GM12878 (cell line): ENCODE measurements around the gene PDIA5. TPM values are rescaled to one million over a fixed set of nuclear protein-coding genes. Genes with fewer than 3 reads are reported as not detected.

ENCODE experiments used
- ATAC-seq: fragments of 200-7000 bp; cut with Tn5 transposase; 3 replicates; pipeline ENCODE4 v1.9.1; 2020; ENCODE audit warnings: mild to moderate bottlenecking, moderate library complexity
- BruUV-seq: library from RNA; stranded (reverse); fragments of 400-500 nt; replicated peaks from 2 replicates; lab custom pipeline; 2021; lab: Mats Ljungman, UMichigan
- CTCF ChIA-PET: fragments of 300-600 bp; sonication (Branson Sonifier 250); formaldehyde crosslinking; extraction: SDS; loops from one replicate; lab custom pipeline; 2021; ENCODE audit warnings: inconsistent platforms; lab: Yijun Ruan, JAX
- POLR2A ChIA-PET: fragments of 350-600 bp; formaldehyde crosslinking; extraction: SDS; loops from one replicate; lab custom pipeline; 2021; ENCODE audit warnings: inconsistent platforms; lab: Charles Lee
- RAD21 ChIA-PET: fragments of 300-600 bp; sonication (Branson Sonifier 250); formaldehyde crosslinking; loops from one replicate; lab custom pipeline; 2023; ENCODE audit warnings: antibody characterized with exemption; ENCODE audit not compliant: unreplicated experiment; lab: Charles Lee
- SMC1A ChIA-PET: fragments of 300-600 bp; sonication (Branson Sonifier 250); formaldehyde crosslinking; loops from one replicate; lab custom pipeline; 2023; ENCODE audit not compliant: unreplicated experiment, uncharacterized antibody; lab: Charles Lee
- DNase-seq: peaks from one replicate; pipeline ENCODE4 v3.0.0-alpha.2; 2011; ENCODE audit warnings: low read depth, low spot score
- FAIRE-seq: peaks from 3 replicates; lab custom pipeline; 2011; peaks lifted over from hg19 to GRCh38; lab: Jason Lieb, UNC
- H2AFZ ChIP-seq: 2 replicates; pipeline ENCODE4 v1.6.0; 2011; ENCODE audit warnings: low read depth, low read length, control low read depth; ENCODE audit not compliant: control insufficient read depth
- H3K27ac ChIP-seq: 2 replicates; pipeline ENCODE4 v1.5.1; 2011; ENCODE audit warnings: control low read depth; ENCODE audit not compliant: control insufficient read depth, insufficient read depth
- H3K27me3 ChIP-seq, 2 experiments: replicated peaks in 1 of 2; 2 replicates each; pipeline versions ENCODE4 v1.6.0 to v1.6.1; 2011; ENCODE audit warnings: low read length in 1 of 2; ENCODE audit not compliant: control insufficient read depth in 2 of 2, insufficient read depth in 2 of 2
- H3K36me3 ChIP-seq, 2 experiments: 2 replicates each; pipeline ENCODE4 v1.5.1; 2011; ENCODE audit warnings: low read length in 1 of 2; ENCODE audit not compliant: control insufficient read depth in 2 of 2, insufficient read depth in 2 of 2
- H3K4me1 ChIP-seq: 2 replicates; pipeline ENCODE4 v1.6.1; 2011; ENCODE audit warnings: mild to moderate bottlenecking, low read length, moderate library complexity, mixed read lengths; ENCODE audit not compliant: control insufficient read depth, insufficient read depth
- H3K4me2 ChIP-seq: 2 replicates; pipeline ENCODE4 v1.6.0; 2011; ENCODE audit warnings: control low read depth; ENCODE audit not compliant: control insufficient read depth, insufficient read depth
- H3K4me3 ChIP-seq: fragments of 200-600 bp; sonication (generic); 2 replicates; pipeline ENCODE4 v1.5.1; 2016
- H3K79me2 ChIP-seq: 2 replicates; pipeline ENCODE4 v1.6.0; 2011; ENCODE audit warnings: low read length; ENCODE audit not compliant: control insufficient read depth, insufficient read depth
- H3K9ac ChIP-seq: 2 replicates; pipeline ENCODE4 v1.8.0; 2011; ENCODE audit warnings: low read length, control low read depth, mixed read lengths; ENCODE audit not compliant: control insufficient read depth, insufficient read depth
- H3K9me3 ChIP-seq: replicated peaks from 3 replicates; pipeline ENCODE4 v1.5.1; 2011; ENCODE audit warnings: mild to moderate bottlenecking, low read length; ENCODE audit not compliant: control insufficient read depth, insufficient read depth
- H4K20me1 ChIP-seq: 2 replicates; pipeline ENCODE4 v1.6.0; 2011; ENCODE audit not compliant: control insufficient read depth, insufficient read depth
- ATF2 ChIP-seq: IDR thresholded peaks from 2 replicates; pipeline ENCODE4 v1.6.1; 2012; ENCODE audit warnings: low read length, inconsistent platforms
- E2F4 ChIP-seq: IDR thresholded peaks from 2 replicates; pipeline ENCODE4 v1.6.1; 2012; ENCODE audit warnings: low read depth, low read length, improper control_type of control experiment
- EP300 ChIP-seq, 2 experiments: fragments of 150-350 bp in 1 of 2; IDR thresholded peaks; 2 replicates each; pipeline ENCODE4 v1.6.1; 2011 to 2012; ENCODE audit warnings: low read depth in 2 of 2, low read length in 2 of 2, borderline replicate concordance in 1 of 2, improper control_type of control experiment in 1 of 2, inconsistent platforms in 1 of 2; ENCODE audit not compliant: control insufficient read depth in 1 of 2
- ESRRA ChIP-seq: IDR thresholded peaks from 2 replicates; pipeline ENCODE4 v1.6.1; 2012; ENCODE audit warnings: mild to moderate bottlenecking, low read length, improper control_type of control experiment
- GABPA ChIP-seq: IDR thresholded peaks from 2 replicates; pipeline ENCODE4 v1.6.1; 2014; ENCODE audit warnings: antibody characterized with exemption, low read depth, mild to moderate bottlenecking, inconsistent platforms
- IKZF2 ChIP-seq, 2 experiments: fragments of 450-650 bp; IDR thresholded peaks; 2 replicates each; pipeline ENCODE4 v1.6.1; 2017; ENCODE audit warnings: mild to moderate bottlenecking in 2 of 2, moderate library complexity in 2 of 2
- MEF2B ChIP-seq: fragments of 450-650 bp; IDR thresholded peaks from 2 replicates; pipeline ENCODE4 v1.6.1; 2018; ENCODE audit warnings: mild to moderate bottlenecking, moderate library complexity; ENCODE audit not compliant: partially characterized antibody, poor library complexity, severe bottlenecking
- NFIC ChIP-seq: IDR thresholded peaks from 2 replicates; pipeline ENCODE4 v1.6.1; 2012; ENCODE audit warnings: low read depth, mild to moderate bottlenecking, inconsistent platforms, low read length, moderate library complexity
- NR2C1 ChIP-seq: fragments of 450-650 bp; IDR thresholded peaks from 2 replicates; pipeline ENCODE4 v1.6.1; 2017; ENCODE audit warnings: antibody characterized with exemption, mild to moderate bottlenecking, moderate library complexity
- PAX5 ChIP-seq: IDR thresholded peaks from 2 replicates; pipeline ENCODE4 v1.6.1; 2011; ENCODE audit warnings: low read depth, low read length, borderline replicate concordance
- PKNOX1 ChIP-seq: fragments of 450-650 bp; IDR thresholded peaks from 2 replicates; pipeline ENCODE4 v1.6.1; 2016; ENCODE audit warnings: mild to moderate bottlenecking
- RELB ChIP-seq: fragments of 450-650 bp; IDR thresholded peaks from 2 replicates; pipeline ENCODE4 v1.6.1; 2017; ENCODE audit warnings: low read depth, mild to moderate bottlenecking, moderate library complexity
- SPI1 ChIP-seq: IDR thresholded peaks from 2 replicates; pipeline ENCODE4 v1.6.1; 2011; ENCODE audit warnings: low read depth, mild to moderate bottlenecking, low read length, moderate library complexity, borderline replicate concordance; ENCODE audit not compliant: insufficient read depth
- TCF12 ChIP-seq: IDR thresholded peaks from 2 replicates; pipeline ENCODE4 v1.6.1; 2011; ENCODE audit warnings: low read depth, mild to moderate bottlenecking, low read length
- TCF3 ChIP-seq: IDR thresholded peaks from 2 replicates; pipeline ENCODE4 v1.6.1; 2012; ENCODE audit warnings: low read depth, mild to moderate bottlenecking, low read length, borderline replicate concordance; ENCODE audit not compliant: insufficient read depth
- ZBTB33 ChIP-seq: fragments of 450-650 bp; IDR thresholded peaks from 2 replicates; pipeline ENCODE4 v1.6.1; 2017; ENCODE audit warnings: mild to moderate bottlenecking
- ZNF622 ChIP-seq: fragments of 450-650 bp; IDR thresholded peaks from 2 replicates; pipeline ENCODE4 v1.6.1; 2017; ENCODE audit warnings: mild to moderate bottlenecking, inconsistent platforms
- ZSCAN29 ChIP-seq: fragments of 450-650 bp; IDR thresholded peaks from 2 replicates; pipeline ENCODE4 v1.6.1; 2017; ENCODE audit warnings: mild to moderate bottlenecking, moderate library complexity
- WGBS: methylation state at CpG from one replicate; pipeline ENCODE4 v1.1.6; 2016; ENCODE audit warnings: low lambda C conversion rate; ENCODE audit not compliant: insufficient replicate concordance, insufficient coverage; ENCODE audit errors: missing lambda C conversion rate; 5-methylcytosine and 5-hydroxymethylcytosine counted together
- in situ Hi-C: fragments of 300-500 bp; cut with MboI; formaldehyde crosslinking; loops from 9 replicates; pipeline ENCODE4 v1.14.3; 2018; ENCODE audit warnings: mixed read lengths
- intact Hi-C: fragments of 100-400 bp; cut with micrococcal nuclease; formaldehyde crosslinking; loops from one replicate; pipeline ENCODE4 v1.14.2; 2022; ENCODE audit not compliant: unreplicated experiment
- polyA plus RNA-seq, 11 experiments: library from polyadenylated mRNA; depleted of rRNA in 4 of 11; unstranded in 6 of 11; stranded (reverse) in 5 of 11; fragments of >200 nt; fragmentation: Nextera tagmentation in 4 of 11; fragmentation: Illumina TruSeq in 1 of 11; extraction: Ambion mirVana in 4 of 11; extraction: Trizol in 1 of 11; gene quantifications; 1 replicate in 1 of 11; 2 replicates in 10 of 11; pipeline versions ENCODE4 v1.2.1 to v1.2.3, GENCODE V29; 2011 to 2016; ENCODE audit warnings: inconsistent platforms in 2 of 11, missing spikeins in 2 of 11, low read depth in 1 of 11
- total RNA-seq, 4 experiments: library from RNA; depleted of rRNA in 3 of 4; stranded (reverse); fragments of >200 nt in 3 of 4; fragmentation: Illumina TruSeq in 1 of 4; extraction: Trizol in 1 of 4; gene quantifications; 2 replicates each; pipeline versions ENCODE4 v1.2.1 to v1.2.3, GENCODE V29; 2013 to 2021

The PDIA5 gene
- total and polyA plus RNA-seq, 10 of the 15 experiments (the other 5 are each of a cell fraction or from before 2014, with no cell fraction given) = 4.1 to 24.8 (median 19.2) TPM

GRCh38 chr3:123078101-123078500 lies 11.3 kb downstream of the PDIA5 start:
- intact Hi-C loops (no loop called here), in situ Hi-C loops (no loop called here)
- no TSS peak for BruUV-seq
- H3K4me1 ChIP-seq = peaks cover 16% of the 10 kb centered on the region
- ChIA-PET CTCF (interaction anchor here (1.7 kb wide), 1 partner anchor 10 kb away, joined by 6 read pairs; no protein-coding TSS in a partner anchor), POLR2A (no interaction called here), RAD21 (interaction anchor here (1.3 kb wide), 1 partner anchor 11 kb away, joined by 5 read pairs; the partner anchor contains the start of gene PDIA5), SMC1A (no interaction called here)
- H3K27ac ChIP-seq = no peak overlapping the region
- no peaks in the 10 kb centered on the region; a peak in 1 of 4 replicates for H3K36me3 ChIP-seq
- no peaks in the 10 kb centered on the region for H3K27me3 ChIP-seq
- no peaks in the 10 kb centered on the region; the same call in 1 of the 2 replicates for H4K20me1 ChIP-seq
- ATAC-seq (no peak), DNase-seq (no peak), FAIRE-seq (no peak)
- no peaks in the 10 kb centered on the region for H3K9me3 ChIP-seq
- no peak overlapping the region for H3K4me3 ChIP-seq
- no peak overlapping the region for H2AFZ ChIP-seq
- no peak overlapping the region for H3K9ac ChIP-seq
- H3K4me2 ChIP-seq = no peak overlapping the region
- peaks cover 32% of the 10 kb centered on the region for H3K79me2 ChIP-seq
- 99% methylated on average over 10 of the region's 10 CpGs for WGBS
- no peak for TF ChIP-seq PKNOX1
- no peak for TF ChIP-seq GABPA
- no peak for TF ChIP-seq ZNF622
- no peak for TF ChIP-seq RELB
- TF ChIP-seq E2F4 = no peak
- no peak for TF ChIP-seq ATF2
- no peak for TF ChIP-seq EP300 (IDR thresholded peaks at IDR 0.05; ENCODE audit: borderline replicate concordance in 1 of 2, control insufficient read depth in 1 of 2, low read depth in 2 of 2, low read length in 2 of 2)
- no peak for TF ChIP-seq MEF2B
- TF ChIP-seq NR2C1 = no peak
- no peak for TF ChIP-seq ESRRA
- no peak for TF ChIP-seq TCF3
- no peak for TF ChIP-seq ZBTB33
- no peak for TF ChIP-seq SPI1
- TF ChIP-seq NFIC = no peak
- no peak for TF ChIP-seq TCF12
- no peak for TF ChIP-seq ZSCAN29
- no peak for TF ChIP-seq PAX5
- TF ChIP-seq IKZF2 (IDR thresholded peaks at IDR 0.05) = no peak
